ENCODE data around the gene CAPN5.
"Not testable (repeated sequence)": the region's sequence is repeated elsewhere in the genome, so short reads cannot be mapped to it uniquely, and the experiment has no call there.

Gene CAPN5

GRCh38 chr11:77066229-77067042 is at the start of gene CAPN5:
Gene CAPN5, plus strand, starts transcription at chr11:77066971. Its CDS starts 17,916 bp downstream, at chr11:77084887.
- no peak for DNase-seq

GRCh38 chr11:77018396-77018924 is 48.3 kb upstream of the CAPN5 start:
- DNase-seq: not testable (repeated sequence)

DNA sequence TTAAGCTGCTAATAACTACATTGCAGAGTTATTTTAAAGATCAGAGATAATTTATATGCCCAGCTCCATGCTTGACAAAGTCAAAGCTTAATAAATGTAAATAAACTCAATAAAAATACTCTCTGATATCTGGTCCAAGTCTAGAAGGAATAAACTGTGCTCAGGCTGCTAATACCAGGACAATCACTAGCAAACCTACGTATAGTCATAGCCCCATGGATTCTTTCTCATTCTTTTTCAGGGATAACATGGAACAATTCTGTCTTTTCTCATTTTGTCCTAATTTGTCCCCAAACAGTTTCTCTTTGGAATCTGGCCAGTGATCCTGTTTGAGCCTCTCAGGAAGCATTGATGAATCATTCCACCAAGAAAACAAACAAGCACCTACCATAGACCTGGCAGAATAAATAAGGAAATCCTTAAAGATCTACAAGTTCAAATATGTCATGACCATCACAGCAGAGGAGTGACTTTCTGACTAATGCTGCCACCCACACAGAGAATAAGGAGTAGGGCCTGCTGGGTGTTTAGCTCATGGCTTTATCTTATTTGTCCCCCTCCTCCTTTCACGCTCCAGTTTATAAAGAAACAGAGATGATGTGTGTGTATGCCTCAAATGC is 46.7 kb upstream of the CAPN5 start:
- DNase-seq: no peak

- no peak for DNase-seq
These were observed 46.0 kb upstream of the CAPN5 start for GRCh38 chr11:77020734-77021133.

GRCh38 chr11:77024745-77025144 is 42.0 kb upstream of the CAPN5 start:
- no peak for DNase-seq

GRCh38 chr11:77026221-77026620 is 40.5 kb upstream of the CAPN5 start:
- no peak for DNase-seq

GRCh38 chr11:77026743-77027142 is 40.0 kb upstream of the CAPN5 start:
- no peak for DNase-seq

- no peak for DNase-seq
These were observed 39.5 kb upstream of the CAPN5 start for GRCh38 chr11:77027275-77027674.

DNA sequence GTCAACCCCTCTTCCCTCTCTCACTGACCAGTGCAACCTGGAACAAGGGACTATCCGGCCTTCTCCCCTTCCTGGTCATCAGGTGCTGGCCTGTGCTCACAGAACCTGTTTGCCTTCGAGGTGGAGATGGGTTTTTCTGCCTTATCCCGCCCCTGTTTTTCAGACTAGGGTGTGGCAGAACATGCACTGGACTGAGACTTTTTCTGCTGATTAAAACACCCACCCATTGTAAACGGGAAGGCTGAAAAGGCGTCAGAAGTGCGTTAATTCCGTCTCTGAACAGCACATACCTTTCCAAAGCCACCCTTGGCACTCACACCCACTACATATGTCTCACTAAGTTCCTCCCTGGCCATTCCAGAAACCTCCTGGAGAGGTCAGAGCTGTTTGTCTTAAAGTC is 36.9 kb upstream of the CAPN5 start:
- no peak for DNase-seq

- DNase-seq: no peak
These were observed 35.8 kb upstream of the CAPN5 start for GRCh38 chr11:77030834-77031414.

- no peak for DNase-seq
These were observed 35.2 kb upstream of the CAPN5 start for GRCh38 chr11:77031599-77031998.

GRCh38 chr11:77035039-77035438 is 31.7 kb upstream of the CAPN5 start:
- no peak for DNase-seq

GRCh38 chr11:77035580-77035979 is 31.2 kb upstream of the CAPN5 start:
- DNase-seq: no peak

DNA sequence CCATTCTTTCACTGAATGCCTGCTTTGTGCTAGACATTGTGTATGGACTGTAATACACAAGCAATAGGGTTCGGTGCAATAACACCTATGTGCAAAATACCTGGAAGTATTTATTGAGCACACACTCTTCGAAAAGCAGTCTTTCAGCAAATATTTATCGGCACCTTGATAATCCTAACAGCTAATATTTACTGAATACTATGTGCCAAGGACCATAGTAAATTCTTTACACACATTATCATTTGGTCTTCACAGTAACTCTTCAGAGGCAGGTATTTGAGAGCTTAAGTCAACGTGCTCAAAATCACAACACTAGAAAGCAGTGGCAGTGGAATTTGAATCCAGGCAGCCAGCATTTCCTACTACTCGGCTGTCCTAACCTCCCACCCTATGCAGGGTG is 30.4 kb upstream of the CAPN5 start:
- DNase-seq: no peak

DNA sequence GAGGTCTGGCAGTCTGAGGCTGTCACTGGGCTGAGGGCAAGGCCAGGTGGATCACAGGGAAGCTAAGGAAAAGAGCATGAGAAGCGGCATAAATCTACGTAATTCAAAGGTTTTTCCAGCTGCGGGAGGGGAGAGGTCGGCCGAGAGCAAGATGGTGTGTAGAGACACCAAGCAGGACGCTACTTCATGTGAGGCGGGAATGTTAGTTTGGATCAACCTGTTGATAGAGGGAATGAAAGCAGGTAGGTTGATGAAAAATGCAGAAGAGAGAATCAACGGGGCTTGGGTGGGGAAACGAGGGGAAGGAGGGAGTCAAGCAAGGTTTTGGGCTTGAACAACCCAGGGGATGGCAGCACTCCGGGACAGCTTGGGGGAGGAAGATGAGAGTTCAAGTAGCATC is 29.7 kb upstream of the CAPN5 start:
- no peak for DNase-seq

GRCh38 chr11:77038029-77038824 is 28.5 kb upstream of the CAPN5 start:
- DNase-seq: no peak

- DNase-seq: no peak
These were observed 27.9 kb upstream of the CAPN5 start for GRCh38 chr11:77038825-77039326.

- no peak for DNase-seq
These were observed 27.0 kb upstream of the CAPN5 start for GRCh38 chr11:77039491-77040400.

DNA sequence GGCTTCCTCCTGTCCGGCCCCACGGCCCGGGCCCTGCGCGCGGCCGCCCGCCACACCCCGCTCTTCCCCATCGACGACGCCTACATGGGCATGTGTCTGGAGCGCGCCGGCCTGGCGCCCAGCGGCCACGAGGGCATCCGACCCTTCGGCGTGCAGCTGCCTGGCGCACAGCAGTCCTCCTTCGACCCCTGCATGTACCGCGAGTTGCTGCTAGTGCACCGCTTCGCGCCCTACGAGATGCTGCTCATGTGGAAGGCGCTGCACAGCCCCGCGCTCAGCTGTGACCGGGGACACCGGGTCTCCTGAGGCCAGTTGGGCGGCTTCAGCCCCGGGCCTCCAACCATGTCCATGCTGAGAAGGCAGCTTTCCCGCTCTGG is 26.4 kb upstream of the CAPN5 start:
- no peak for DNase-seq

GRCh38 chr11:77040889-77041288 is 25.9 kb upstream of the CAPN5 start:
- no peak for DNase-seq

DNA sequence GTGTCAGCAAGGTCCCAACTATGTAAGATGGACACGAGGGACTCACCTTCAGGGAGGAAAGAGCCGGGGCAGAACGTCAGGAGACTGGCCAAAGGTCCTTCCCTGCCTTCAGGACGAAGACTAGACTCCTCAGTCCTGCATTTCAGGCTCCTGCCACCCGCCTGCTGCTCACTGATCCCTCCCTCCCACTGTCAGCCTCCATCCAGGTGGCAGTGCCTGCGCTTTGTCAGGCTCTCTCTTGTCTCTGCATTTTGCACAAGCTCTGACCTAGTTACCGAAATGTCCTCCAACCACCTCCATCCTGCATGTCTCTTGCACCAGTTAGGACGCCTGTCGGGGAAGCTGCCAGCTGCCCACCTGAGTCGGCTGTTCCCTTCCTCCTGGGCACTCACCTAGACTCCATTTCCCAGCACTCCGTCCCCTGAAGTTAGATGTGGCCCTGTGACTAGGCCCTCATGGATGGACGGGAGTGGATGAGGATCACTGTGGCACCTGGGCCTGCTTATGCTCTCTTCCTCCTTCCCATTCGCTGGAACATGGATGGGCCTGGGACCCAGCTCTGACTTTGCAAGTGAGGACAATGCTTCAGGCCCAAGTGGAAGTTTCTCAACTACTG is 24.6 kb upstream of the CAPN5 start:
- no peak for DNase-seq
